ENCODE results near the gene TMX4.

The TMX4 gene

GRCh38 chr20:8012724-8013123, 6.8 kb downstream of the TMX4 start:
- no peak for DNase-seq

GRCh38 chr20:8008733-8009132, 10.8 kb downstream of the TMX4 start:
- no peak for DNase-seq

- no peak for DNase-seq
These were observed 12.1 kb downstream of the TMX4 start for GRCh38 chr20:8007490-8007889.

- no peak for DNase-seq
These were observed 13.8 kb downstream of the TMX4 start for GRCh38 chr20:8005575-8006366.

DNA sequence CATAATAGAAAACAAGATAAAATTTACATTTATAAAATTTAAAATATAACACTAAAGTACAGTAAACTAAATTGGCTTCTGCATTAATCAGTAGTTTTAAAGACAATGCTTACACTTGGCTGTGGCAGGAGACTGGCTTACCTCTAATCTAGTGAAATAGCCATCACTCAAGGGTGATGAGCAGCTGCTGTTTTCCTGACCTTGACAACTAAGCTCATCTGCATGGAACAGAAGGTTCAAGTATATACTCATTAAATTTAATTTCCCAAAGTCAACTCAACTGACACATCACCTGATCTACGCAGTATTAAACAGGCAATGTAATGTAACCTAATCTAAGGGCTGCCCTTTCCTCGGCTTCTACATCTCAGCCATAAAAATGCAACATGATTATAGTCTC, 14.5 kb downstream of the TMX4 start:
- DNase-seq: no peak

DNA sequence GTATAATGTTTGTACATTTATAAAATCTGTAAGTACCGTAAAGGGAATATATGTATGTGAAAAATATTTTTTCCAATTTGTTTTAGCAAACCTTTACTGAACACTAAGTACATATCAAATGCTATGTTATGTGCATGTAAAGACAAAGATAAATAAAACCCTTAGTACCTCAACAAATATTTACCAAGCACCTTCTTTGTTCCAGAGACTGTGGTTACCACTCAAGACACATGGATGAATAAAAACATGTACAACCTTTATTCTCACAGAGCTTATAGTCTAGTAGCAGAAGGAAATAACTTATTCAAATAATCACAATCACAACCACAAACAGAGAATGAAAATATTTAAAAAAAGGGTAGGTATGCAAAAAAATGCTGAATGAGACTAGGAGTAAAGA, 17.5 kb downstream of the TMX4 start:
- DNase-seq: no peak

GRCh38 chr20:8000796-8001195, 18.8 kb downstream of the TMX4 start:
- DNase-seq: no peak

- no peak for DNase-seq
These were observed 22.7 kb downstream of the TMX4 start for GRCh38 chr20:7996898-7997297.

GRCh38 chr20:7994809-7995208, 24.8 kb downstream of the TMX4 start:
- DNase-seq: no peak

- no peak for DNase-seq
These were observed 25.9 kb downstream of the TMX4 start for GRCh38 chr20:7993703-7994102.

DNA sequence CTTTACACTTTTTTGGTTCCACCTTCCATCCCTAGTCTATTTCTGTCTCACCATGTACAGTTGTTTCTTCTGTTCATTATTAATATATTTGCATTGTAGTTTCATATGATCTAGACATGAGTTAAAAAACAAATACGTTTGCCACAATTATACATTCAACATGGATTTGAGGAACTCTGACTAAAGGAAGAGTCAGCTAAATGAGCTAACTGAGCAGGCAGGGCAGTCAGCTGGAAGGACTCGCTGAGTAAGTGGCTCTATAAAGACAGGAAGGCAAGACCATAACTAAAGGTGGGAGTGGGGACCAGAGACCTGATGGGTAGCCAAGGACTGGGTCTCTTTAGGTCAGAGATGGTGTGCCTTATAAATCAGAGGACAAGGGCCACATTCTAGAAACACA, 26.3 kb downstream of the TMX4 start:
- DNase-seq: no peak

DNA sequence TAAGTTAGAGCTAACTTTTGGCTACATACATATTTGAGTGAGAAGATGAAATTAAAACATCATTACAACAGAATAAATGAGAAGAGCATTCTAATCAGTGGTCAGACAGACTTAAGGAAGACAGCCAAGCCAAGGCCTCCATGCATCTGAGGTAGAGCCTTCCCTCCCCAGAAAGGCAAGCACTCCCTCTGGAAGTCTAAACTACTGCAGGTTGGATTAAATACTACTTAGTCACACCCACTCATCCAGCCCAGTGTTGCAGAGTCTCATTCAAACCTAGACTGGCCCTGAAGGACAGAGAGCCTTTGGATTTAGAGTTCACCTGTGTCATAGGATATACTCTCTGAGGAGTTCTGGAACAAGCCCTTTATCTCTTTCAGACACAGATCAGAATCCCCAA, 29.2 kb downstream of the TMX4 start:
- DNase-seq: no peak

GRCh38 chr20:7989379-7989778, 30.2 kb downstream of the TMX4 start:
- no peak for DNase-seq

DNA sequence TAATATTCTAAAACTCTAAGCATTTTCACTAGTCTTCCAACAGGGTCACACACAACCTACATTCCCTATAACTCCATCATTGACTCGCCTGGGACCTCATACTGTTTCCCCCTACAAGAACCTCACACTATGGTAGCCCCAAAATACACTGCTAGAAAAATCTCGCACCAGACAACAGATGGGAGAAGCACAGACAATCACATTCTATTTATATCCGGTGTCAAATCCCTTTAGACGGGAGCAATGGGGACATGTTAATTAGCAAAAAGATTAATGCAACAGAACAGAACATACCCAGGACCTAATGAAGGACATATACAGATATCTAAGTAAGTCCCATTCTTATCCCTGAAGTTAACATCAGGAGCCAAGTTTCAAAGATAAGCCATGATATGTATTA, 33.6 kb downstream of the TMX4 start:
- DNase-seq: no peak

GRCh38 chr20:7984192-7984591, 35.4 kb downstream of the TMX4 start:
- no peak for DNase-seq

GRCh38 chr20:7981374-7981773, 38.2 kb downstream of the TMX4 start:
- DNase-seq: no peak

DNA sequence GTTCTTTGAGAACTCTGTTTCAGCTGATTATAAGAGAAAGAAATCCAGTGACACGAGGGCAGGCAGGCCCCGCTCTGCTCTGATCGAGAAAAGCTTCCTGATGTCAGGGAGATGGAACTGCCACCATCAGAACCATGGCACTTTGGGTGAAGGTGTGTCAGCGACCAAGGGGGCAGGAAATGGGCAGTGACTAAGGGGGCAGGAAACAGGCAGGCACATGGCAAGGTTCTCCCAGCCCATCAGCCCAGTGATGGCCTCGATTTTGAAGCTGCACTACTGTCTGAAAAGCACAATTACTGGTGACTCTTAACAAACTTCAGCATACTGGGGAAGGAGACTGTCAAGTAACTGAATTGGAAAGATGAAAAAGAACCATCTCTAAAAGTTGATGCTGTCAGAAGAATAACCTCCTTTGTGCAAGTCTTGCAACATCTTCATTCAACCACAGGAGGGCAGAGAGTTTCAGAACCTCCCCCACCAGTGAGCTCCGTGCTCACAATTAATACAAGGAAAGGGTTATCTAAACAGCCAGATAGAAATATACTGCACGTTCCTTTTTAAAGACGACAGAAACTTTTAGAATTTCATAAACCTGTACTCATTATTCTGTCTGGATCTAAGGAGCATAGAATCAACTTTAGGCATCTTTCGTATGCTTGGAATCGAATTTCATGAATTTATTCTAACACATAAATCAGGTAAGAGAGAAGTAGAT, 39.1 kb downstream of the TMX4 start:
- DNase-seq: no peak

DNA sequence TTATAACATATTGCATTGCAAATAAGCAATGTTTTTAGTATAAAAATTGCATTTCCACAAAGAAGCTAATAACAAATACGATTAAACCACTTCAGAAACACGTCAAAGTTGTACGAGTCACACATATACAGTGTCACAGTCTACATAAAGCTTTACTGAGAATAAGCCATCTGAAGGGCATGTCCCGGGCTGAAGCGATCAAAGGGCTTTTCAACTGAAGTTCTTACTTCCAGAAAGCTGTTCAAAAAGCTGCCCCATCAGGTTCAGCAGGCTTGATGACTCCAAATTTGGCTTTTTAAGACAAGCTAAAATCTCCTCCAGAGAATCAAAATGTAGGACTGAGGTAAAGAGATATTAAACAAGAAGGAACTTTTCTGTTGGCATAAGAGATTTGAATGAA, 41.9 kb downstream of the TMX4 start:
- DNase-seq: no peak

DNA sequence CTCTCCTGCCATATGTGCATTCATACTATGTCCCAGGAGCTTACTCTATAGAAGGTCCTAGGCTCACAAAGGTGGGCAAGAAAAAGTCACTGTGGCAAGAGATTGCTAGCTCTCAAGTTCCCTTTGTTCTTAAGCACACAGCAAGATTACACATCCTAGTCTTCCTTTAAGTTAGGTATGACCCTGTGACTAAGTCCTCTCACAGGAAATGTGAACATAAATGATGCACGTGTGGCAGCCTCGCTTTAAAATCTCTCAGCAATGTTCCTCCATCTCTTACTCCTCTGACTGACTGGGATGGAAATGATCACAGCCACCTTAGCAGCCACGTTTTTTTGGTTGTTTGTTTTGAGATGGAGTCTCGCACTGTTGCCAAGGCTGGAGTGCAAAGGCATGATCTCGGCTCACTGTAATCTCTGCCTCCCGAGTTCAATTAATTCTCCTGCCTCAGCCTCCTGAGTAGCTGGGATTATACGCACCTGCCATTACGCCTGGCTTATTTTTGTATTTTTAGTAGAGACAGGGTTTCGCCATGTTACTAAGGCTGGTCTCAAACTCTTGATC, 43.6 kb downstream of the TMX4 start:
- no peak for DNase-seq

- no peak for DNase-seq
These were observed 44.7 kb downstream of the TMX4 start for GRCh38 chr20:7974785-7975435.

DNA sequence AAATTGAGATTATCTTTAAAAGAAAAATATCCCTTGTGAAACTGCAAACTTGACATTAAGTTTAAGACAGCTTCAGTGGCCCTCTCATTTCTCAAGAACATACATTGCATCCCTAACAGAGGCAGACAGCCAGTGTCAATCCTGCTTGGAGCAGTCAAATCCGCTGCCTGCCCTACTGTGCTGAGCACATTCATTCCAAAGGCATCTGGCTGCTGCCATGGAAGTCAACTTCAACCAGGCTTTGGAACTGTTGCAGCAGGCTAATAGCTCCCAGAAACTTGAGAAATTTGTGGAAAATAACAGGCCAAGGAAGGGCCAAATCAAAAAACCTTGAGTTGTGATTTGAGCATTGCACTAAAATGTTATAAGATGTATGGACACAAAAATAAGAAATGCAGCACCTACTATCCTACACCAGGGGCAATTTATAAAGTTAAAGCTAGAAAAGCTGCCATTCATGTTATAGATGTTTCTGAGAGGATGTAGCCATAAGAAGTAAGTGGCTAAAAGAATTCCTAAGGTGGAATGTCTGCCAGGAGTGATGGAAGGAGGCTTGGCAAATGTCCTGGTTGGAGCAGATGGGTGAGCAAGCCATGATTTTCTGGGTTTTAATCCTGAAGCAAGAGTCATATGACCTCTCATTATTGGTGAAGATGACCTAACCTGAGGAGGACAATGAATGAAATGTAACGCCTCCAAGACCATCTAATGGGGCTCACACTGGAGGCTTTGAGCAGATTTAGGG, 47.9 kb downstream of the TMX4 start:
- no peak for DNase-seq

- DNase-seq: no peak
These were observed 52.2 kb downstream of the TMX4 start for GRCh38 chr20:7967199-7967844.

DNA sequence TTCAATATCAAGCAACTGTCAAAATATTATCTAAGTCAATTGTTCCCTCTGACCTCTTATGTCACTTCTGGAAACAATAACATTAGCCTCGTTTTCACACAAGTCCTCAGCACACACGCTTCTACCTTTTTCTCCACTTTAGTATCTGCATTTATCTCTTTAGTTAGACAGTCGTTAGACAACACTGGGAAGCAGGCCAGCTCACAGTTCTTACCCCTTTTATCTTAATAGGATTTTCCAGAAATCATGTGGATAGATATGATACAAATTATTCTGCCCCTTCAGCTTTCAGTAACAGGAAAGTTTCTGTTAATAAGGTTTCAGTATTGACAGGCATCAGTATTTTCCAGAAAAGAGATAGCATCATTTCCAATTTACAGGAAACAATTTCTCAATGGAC, 53.4 kb downstream of the TMX4 start:
- peak; percentile 26 for DNase-seq

Data from NCI-H1092 treated with DMSO at 0.1 percent for 48 hours (cell line).